IPS-11a (cell line): ENCODE results near the gene KMT5B.
"Not testable (repeated sequence)": the region's sequence is repeated elsewhere in the genome, so short reads cannot be mapped to it uniquely, and the experiment has no call there.

Experiments
- H3K4me3 ChIP-seq: one replicate; pipeline ENCODE4 v1.5.1; 2013; ENCODE audit warnings: low read depth, low read length, control low read depth

KMT5B gene

GRCh38 chr11:68213135-68213515 is at the start of gene KMT5B:
Gene KMT5B, minus strand, starts transcription at chr11:68213296. Its CDS starts 23,220 bp downstream, at chr11:68190076.
- H3K4me3 ChIP-seq, result peak within 1 kb of the TSS; percentile 87

GRCh38 chr11:68262544-68262827 is 49.4 kb upstream of the KMT5B start:
- H3K4me3 ChIP-seq, result no peak overlapping the region

GRCh38 chr11:68261749-68262543 is 48.9 kb upstream of the KMT5B start:
- no peak overlapping the region for H3K4me3 ChIP-seq

GRCh38 chr11:68261006-68261405 is 47.9 kb upstream of the KMT5B start:
- no peak overlapping the region for H3K4me3 ChIP-seq

GRCh38 chr11:68260484-68260883 is 47.4 kb upstream of the KMT5B start:
- H3K4me3 ChIP-seq, result no peak overlapping the region

GRCh38 chr11:68259122-68259959 is 46.2 kb upstream of the KMT5B start:
- H3K4me3 ChIP-seq, result no peak overlapping the region

- no peak overlapping the region for H3K4me3 ChIP-seq
Measured at GRCh38 chr11:68258363-68258765, 45.3 kb upstream of the KMT5B start.

GRCh38 chr11:68257477-68258362 is 44.6 kb upstream of the KMT5B start:
- no peak overlapping the region for H3K4me3 ChIP-seq

- H3K4me3 ChIP-seq, result no peak overlapping the region
Measured at GRCh38 chr11:68256331-68256741, 43.2 kb upstream of the KMT5B start.

GRCh38 chr11:68255526-68255925 is 42.4 kb upstream of the KMT5B start:
- no peak overlapping the region for H3K4me3 ChIP-seq

- no peak overlapping the region for H3K4me3 ChIP-seq
Measured at GRCh38 chr11:68254421-68254820, 41.3 kb upstream of the KMT5B start.

GRCh38 chr11:68251765-68252164 is 38.7 kb upstream of the KMT5B start:
- H3K4me3 ChIP-seq, result no peak overlapping the region

- not testable (repeated sequence) for H3K4me3 ChIP-seq
Measured at GRCh38 chr11:68244912-68245311, 31.8 kb upstream of the KMT5B start.

GRCh38 chr11:68243847-68244246 is 30.8 kb upstream of the KMT5B start:
- H3K4me3 ChIP-seq, result not testable (repeated sequence)

GRCh38 chr11:68242616-68243015 is 29.5 kb upstream of the KMT5B start:
- no peak overlapping the region for H3K4me3 ChIP-seq

GRCh38 chr11:68231621-68232020 is 18.5 kb upstream of the KMT5B start:
- no peak overlapping the region for H3K4me3 ChIP-seq

GRCh38 chr11:68229601-68230000 is 16.5 kb upstream of the KMT5B start:
- no peak overlapping the region for H3K4me3 ChIP-seq

- no peak overlapping the region for H3K4me3 ChIP-seq
Measured at GRCh38 chr11:68226421-68226820, 13.3 kb upstream of the KMT5B start.

GRCh38 chr11:68224606-68225005 is 11.5 kb upstream of the KMT5B start:
- no peak overlapping the region for H3K4me3 ChIP-seq

- H3K4me3 ChIP-seq, result no peak overlapping the region
Measured at GRCh38 chr11:68223275-68223674, 10.2 kb upstream of the KMT5B start.

- no peak overlapping the region for H3K4me3 ChIP-seq
Measured at GRCh38 chr11:68221406-68221805, 8.3 kb upstream of the KMT5B start.
